ENCODE data around the gene PDGFD.
"Not testable (repeated sequence)": the region's sequence is repeated elsewhere in the genome, so short reads cannot be mapped to it uniquely, and the experiment has no call there.

PDGFD gene

GRCh38 chr11:104057908-104058307, 106.0 kb downstream of the PDGFD start:
- in situ Hi-C loops (cut with HindIII; ENCODE audit: low sequenced_read_pairs): no loop called here
- DNase-seq (ENCODE audit: low read depth): no peak
- H3K4me3 ChIP-seq (ENCODE audit: low read depth, low read length): no peak overlapping the region
- TF ChIP-seq, protein P1, sequence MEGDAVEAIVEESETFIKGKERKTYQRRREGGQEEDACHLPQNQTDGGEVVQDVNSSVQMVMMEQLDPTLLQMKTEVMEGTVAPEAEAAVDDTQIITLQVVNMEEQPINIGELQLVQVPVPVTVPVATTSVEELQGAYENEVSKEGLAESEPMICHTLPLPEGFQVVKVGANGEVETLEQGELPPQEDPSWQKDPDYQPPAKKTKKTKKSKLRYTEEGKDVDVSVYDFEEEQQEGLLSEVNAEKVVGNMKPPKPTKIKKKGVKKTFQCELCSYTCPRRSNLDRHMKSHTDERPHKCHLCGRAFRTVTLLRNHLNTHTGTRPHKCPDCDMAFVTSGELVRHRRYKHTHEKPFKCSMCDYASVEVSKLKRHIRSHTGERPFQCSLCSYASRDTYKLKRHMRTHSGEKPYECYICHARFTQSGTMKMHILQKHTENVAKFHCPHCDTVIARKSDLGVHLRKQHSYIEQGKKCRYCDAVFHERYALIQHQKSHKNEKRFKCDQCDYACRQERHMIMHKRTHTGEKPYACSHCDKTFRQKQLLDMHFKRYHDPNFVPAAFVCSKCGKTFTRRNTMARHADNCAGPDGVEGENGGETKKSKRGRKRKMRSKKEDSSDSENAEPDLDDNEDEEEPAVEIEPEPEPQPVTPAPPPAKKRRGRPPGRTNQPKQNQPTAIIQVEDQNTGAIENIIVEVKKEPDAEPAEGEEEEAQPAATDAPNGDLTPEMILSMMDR (IDR thresholded peaks at IDR 0.05; ENCODE audit: low read depth, low read length, missing control alignments): no peak

DNA sequence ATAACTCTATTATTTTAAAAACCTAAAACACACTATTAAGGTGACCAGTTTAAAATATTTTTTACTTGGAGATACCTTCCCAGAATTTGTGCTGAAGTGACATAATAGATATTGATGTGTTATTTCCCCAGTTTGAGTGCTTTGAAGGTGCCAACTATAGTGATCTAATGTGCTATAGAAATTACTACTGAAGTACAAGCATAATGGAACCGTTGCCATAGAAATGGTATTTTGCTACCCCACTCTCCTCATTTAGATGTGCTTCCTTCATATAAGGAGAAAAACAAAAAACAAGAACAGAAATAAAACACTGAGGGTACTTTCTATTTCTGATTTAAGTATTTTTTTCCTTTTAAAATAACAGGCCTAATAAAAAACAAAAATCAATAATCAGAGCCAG, 108.4 kb downstream of the PDGFD start:
- no peak overlapping the region for H3K4me3 ChIP-seq (ENCODE audit: low read depth, low read length)
- DNase-seq (ENCODE audit: low read depth): no peak
- in situ Hi-C loops (cut with HindIII; ENCODE audit: low sequenced_read_pairs): no loop called here
- TF ChIP-seq, protein P1 (IDR thresholded peaks at IDR 0.05; ENCODE audit: low read depth, low read length, missing control alignments): no peak

- TF ChIP-seq, protein P1 (IDR thresholded peaks at IDR 0.05; ENCODE audit: low read depth, low read length, missing control alignments): no peak
- H3K4me3 ChIP-seq (ENCODE audit: low read depth, low read length): no peak overlapping the region
- in situ Hi-C loops (cut with HindIII; ENCODE audit: low sequenced_read_pairs): no loop called here
- no peak for DNase-seq (ENCODE audit: low read depth)
Measured at GRCh38 chr11:104054911-104055529, 108.9 kb downstream of the PDGFD start.

- no peak for DNase-seq (ENCODE audit: low read depth)
- in situ Hi-C loops (cut with HindIII; ENCODE audit: low sequenced_read_pairs): no loop called here
- TF ChIP-seq, protein P1 (IDR thresholded peaks at IDR 0.05; ENCODE audit: low read depth, low read length, missing control alignments): no peak
- H3K4me3 ChIP-seq (ENCODE audit: low read depth, low read length): no peak overlapping the region
Measured at GRCh38 chr11:104053743-104054478, 110.0 kb downstream of the PDGFD start.

- no peak for DNase-seq (ENCODE audit: low read depth)
- H3K4me3 ChIP-seq (ENCODE audit: low read depth, low read length): no peak overlapping the region
- in situ Hi-C loops (cut with HindIII; ENCODE audit: low sequenced_read_pairs): no loop called here
- TF ChIP-seq, protein P1 (IDR thresholded peaks at IDR 0.05; ENCODE audit: low read depth, low read length, missing control alignments): no peak
Measured at GRCh38 chr11:104051778-104052177, 112.2 kb downstream of the PDGFD start.

GRCh38 chr11:104049116-104049515, 114.8 kb downstream of the PDGFD start:
- H3K4me3 ChIP-seq (ENCODE audit: low read depth, low read length): no peak overlapping the region
- no peak for DNase-seq (ENCODE audit: low read depth)
- TF ChIP-seq, protein P1 (IDR thresholded peaks at IDR 0.05; ENCODE audit: low read depth, low read length, missing control alignments): no peak
- in situ Hi-C loops (cut with HindIII; ENCODE audit: low sequenced_read_pairs): no loop called here

GRCh38 chr11:104046858-104047257, 117.1 kb downstream of the PDGFD start:
- in situ Hi-C loops (cut with HindIII; ENCODE audit: low sequenced_read_pairs); H3K4me3 ChIP-seq (ENCODE audit: low read depth, low read length); DNase-seq (ENCODE audit: low read depth): not testable (repeated sequence)

All from astrocyte of the cerebellum (primary cell).